ENCODE measurements around the gene BICRAL. TPM values are rescaled to one million over a fixed set of nuclear protein-coding genes. Genes with fewer than 3 reads are reported as not detected.

BICRAL gene
- polyA plus RNA-seq, 1 of the 3 experiments (the other 2 are of a cell fraction), result 5.1 TPM

- Histone ChIP-seq H3K4me1 (ENCODE audit: control insufficient read depth in 1 of 2, insufficient read depth in 2 of 2, low read depth in 1 of 2, low read length in 1 of 2) (0 out of 4 replicates have a peak, but pooled peaks cover 0 to 10% of the 10 kb centered on the region in 2 experiments), H3K9me3 (no peaks in the 10 kb centered on the region), H4K20me1 (ENCODE audit: insufficient read depth) (no peaks in the 10 kb centered on the region), H3F3A (replicated peaks; ENCODE audit: insufficient read depth) (peaks cover 23% of the 10 kb centered on the region), H3K9me2 (no peaks in the 10 kb centered on the region), H3K79me2 (ENCODE audit: insufficient read depth) (no peaks in the 10 kb centered on the region; the same call in 1 of the 2 replicates), H2AFZ (ENCODE audit: low read depth) (no peak overlapping the region), H3K27me3 (ENCODE audit: insufficient read depth) (no peaks in the 10 kb centered on the region), H3K27ac (ENCODE audit: low read depth in 2 of 2, low read length in 1 of 2) (no peak overlapping the region), H3K9ac (no peak overlapping the region), H3K4me3 (ENCODE audit: low read depth in 2 of 2, low read length in 1 of 2) (no peak overlapping the region), H3K4me2 (no peak overlapping the region), H3K36me3 (replicated peaks in 1 of 2; ENCODE audit: control insufficient read depth in 1 of 2, insufficient read depth in 2 of 2, low read length in 1 of 2) (peaks cover 0 to 2% of the 10 kb centered on the region in 2 experiments)
- TF ChIP-seq FOXM1 (IDR thresholded peaks at IDR 0.05; ENCODE audit: low read depth) (no peak), MXI1 (IDR thresholded peaks at IDR 0.05; ENCODE audit: low read depth, low read length) (no peak)
- DNase-seq, result no peak
- ChIA-PET POLR2A (interaction anchor here (0.5 to 0.9 kb wide), 2 partner anchors 9 to 17 kb away, joined by 3 to 4 read pairs; partner anchors contain the start of gene TBCC), CTCF (interaction anchor here (1.4 kb wide), 1 partner anchor 10 kb away, joined by 4 read pairs; no protein-coding TSS in a partner anchor)
- WGBS (ENCODE audit: low lambda C conversion rate), result 88% methylated on average over 3 of the region's 3 CpGs
Measured at GRCh38 chr6:42762426-42762859, 19.4 kb upstream of the BICRAL start.

- H3K79me2 ChIP-seq (ENCODE audit: insufficient read depth), result no peaks in the 10 kb centered on the region; the same call in 1 of the 2 replicates
- H3K27me3 ChIP-seq (ENCODE audit: insufficient read depth), result no peaks in the 10 kb centered on the region
- POLR2A ChIA-PET, result interaction anchor here (0.5 to 0.9 kb wide), 3 partner anchors 10 to 1725 kb away, joined by 3 to 4 read pairs (median 4); partner anchors contain the start of gene TBCC
- no peak overlapping the region for H3K4me3 ChIP-seq (ENCODE audit: low read depth in 2 of 2, low read length in 1 of 2)
- no peak overlapping the region for H3K9ac ChIP-seq
- no peaks in the 10 kb centered on the region for H4K20me1 ChIP-seq (ENCODE audit: insufficient read depth)
- H3K4me1 ChIP-seq (ENCODE audit: control insufficient read depth in 1 of 2, insufficient read depth in 2 of 2, low read depth in 1 of 2, low read length in 1 of 2), result 0 out of 4 replicates have a peak, but pooled peaks cover 0 to 10% of the 10 kb centered on the region in 2 experiments
- H3K9me3 ChIP-seq, result no peaks in the 10 kb centered on the region
- H3K9me2 ChIP-seq, result no peaks in the 10 kb centered on the region
- 75% methylated on average over 3 of the region's 3 CpGs for WGBS (ENCODE audit: low lambda C conversion rate)
- TF ChIP-seq ELF1 (IDR thresholded peaks at IDR 0.05), result no peak
- TF ChIP-seq FOXM1 (IDR thresholded peaks at IDR 0.05; ENCODE audit: low read depth), result no peak
- TF ChIP-seq RAD21 (IDR thresholded peaks at IDR 0.05; ENCODE audit: low read length), result no peak
- TF ChIP-seq REST (IDR thresholded peaks at IDR 0.05; ENCODE audit: low read depth, low read length), result no peak
- no peak for TF ChIP-seq SIN3A (IDR thresholded peaks at IDR 0.05; ENCODE audit: borderline replicate concordance, low read depth, low read length)
- TF ChIP-seq TEAD4 (IDR thresholded peaks at IDR 0.05; ENCODE audit: borderline replicate concordance, insufficient read depth), result no peak
- no peak for TF ChIP-seq USF2 (IDR thresholded peaks at IDR 0.05; ENCODE audit: borderline replicate concordance, low read depth, low read length)
- TF ChIP-seq GATA2 (CRISPR knock-in tag; IDR thresholded peaks at IDR 0.05), result no peak
- TF ChIP-seq NRF1 (IDR thresholded peaks at IDR 0.05; ENCODE audit: low read depth, low read length), result no peak
- TF ChIP-seq RFX5 (IDR thresholded peaks at IDR 0.05; ENCODE audit: low read length), result no peak
- TF ChIP-seq MXI1 (IDR thresholded peaks at IDR 0.05; ENCODE audit: low read depth, low read length), result no peak
- TF ChIP-seq ZBTB33 (IDR thresholded peaks at IDR 0.05; ENCODE audit: borderline replicate concordance, low read depth), result no peak
- no peak for TF ChIP-seq POLR2AphosphoS5 (IDR thresholded peaks at IDR 0.05; ENCODE audit: low read depth, low read length)
- TF ChIP-seq IRF3 (IDR thresholded peaks at IDR 0.05; ENCODE audit: low read depth, low read length), result no peak
- TF ChIP-seq NFIC (IDR thresholded peaks at IDR 0.05; ENCODE audit: borderline replicate concordance), result no peak
- H3K36me3 ChIP-seq (replicated peaks in 1 of 2; ENCODE audit: control insufficient read depth in 1 of 2, insufficient read depth in 2 of 2, low read length in 1 of 2), result peaks cover 0 to 2% of the 10 kb centered on the region in 2 experiments
- no peak overlapping the region for H3K27ac ChIP-seq (ENCODE audit: low read depth in 2 of 2, low read length in 1 of 2)
- no peak for DNase-seq
- peaks cover 23% of the 10 kb centered on the region for H3F3A ChIP-seq (replicated peaks; ENCODE audit: insufficient read depth)
- CTCF ChIA-PET, result interaction anchor here (1.4 kb wide), 1 partner anchor 10 kb away, joined by 4 read pairs; no protein-coding TSS in a partner anchor
- H3K4me2 ChIP-seq, result no peak overlapping the region
- no peak overlapping the region for H2AFZ ChIP-seq (ENCODE audit: low read depth)
Measured at GRCh38 chr6:42762950-42763349, 18.9 kb upstream of the BICRAL start.
